Measurements from ENCODE around the gene SNX4. TPM values are rescaled to one million over a fixed set of nuclear protein-coding genes. Genes with fewer than 3 reads are reported as not detected.

The SNX4 gene
- total and polyA plus RNA-seq, 2 of the 4 experiments (the other 2 are of a cell fraction), result 10.7 to 25.6 TPM

DNA sequence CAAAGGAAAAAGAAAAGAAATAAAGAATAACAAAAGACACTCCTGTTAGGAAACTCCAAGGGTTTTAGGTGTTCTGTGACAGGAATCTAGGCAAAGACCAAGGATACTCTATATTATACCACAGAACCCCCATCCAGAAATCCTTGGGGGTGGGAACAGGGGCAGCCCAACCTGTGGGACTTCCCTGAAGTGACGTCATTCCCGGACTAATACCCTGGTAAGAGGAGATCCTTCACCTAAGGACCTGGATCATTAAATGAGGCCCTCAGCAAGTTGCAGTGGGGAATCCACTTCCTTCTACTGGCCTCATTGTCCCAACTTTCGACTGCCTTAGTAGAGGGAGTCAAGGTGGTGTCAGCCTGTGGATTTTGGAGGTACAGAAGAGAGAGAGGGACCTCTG is 103.8 kb downstream of the SNX4 start:
- Histone ChIP-seq H4K5ac (ENCODE audit: low read depth, low read length) (no peak overlapping the region), H2BK15ac (ENCODE audit: low read depth, low read length) (no peak overlapping the region), H2BK120ac (ENCODE audit: low read depth, low read length) (no peak overlapping the region), H2BK5ac (ENCODE audit: low read depth, low read length, poor library complexity, severe bottlenecking) (no peak overlapping the region), H3K4me2 (ENCODE audit: low read depth, low read length) (no peak overlapping the region), H3K9me3 (ENCODE audit: control insufficient read depth, insufficient read depth, low read length) (no peaks in the 10 kb centered on the region), H3K23ac (ENCODE audit: low read depth, low read length) (no peak overlapping the region), H4K8ac (ENCODE audit: low read depth in 2 of 2, low read length in 2 of 2) (no peak overlapping the region), H3K56ac (ENCODE audit: extremely low read depth, insufficient read depth, low read length) (no peak overlapping the region), H2AK5ac (ENCODE audit: low read depth, low read length) (no peak overlapping the region), H3K9ac (ENCODE audit: low read depth, low read length) (no peak overlapping the region), H3K14ac (replicated peaks; ENCODE audit: low read depth, low read length) (no peak overlapping the region), H3K27ac (ENCODE audit: insufficient read depth, low read length) (no peak overlapping the region), H3K4ac (ENCODE audit: low read depth, low read length) (no peak overlapping the region), H3K18ac (ENCODE audit: low read depth, low read length) (no peak overlapping the region), H4K20me1 (ENCODE audit: insufficient read depth, low read length) (no peaks in the 10 kb centered on the region), H2AK9ac (replicated peaks; ENCODE audit: low read depth, low read length, poor library complexity) (no peak overlapping the region), H3K4me3 (ENCODE audit: insufficient read depth, low read depth, low read length) (no peak overlapping the region), H3K27me3 (ENCODE audit: control insufficient read depth, insufficient read depth, low read length) (peaks cover 1% of the 10 kb centered on the region), H2AFZ (replicated peaks; ENCODE audit: low read length, poor library complexity) (no peak overlapping the region), H4K91ac (ENCODE audit: insufficient read depth, low read depth, low read length) (no peak overlapping the region), H2BK20ac (ENCODE audit: low read depth, low read length) (no peak overlapping the region), H3K4me1 (ENCODE audit: control insufficient read depth, insufficient read depth, low read length) (no peaks in the 10 kb centered on the region), H3K79me1 (ENCODE audit: low read depth in 1 of 2, low read length in 2 of 2) (no peaks in the 10 kb centered on the region), H3K36me3 (ENCODE audit: control insufficient read depth, insufficient read depth, low read length) (no peaks in the 10 kb centered on the region), H3K9me1 (ENCODE audit: insufficient read depth, low read length) (no peaks in the 10 kb centered on the region)
- POLR2A ChIA-PET (ENCODE audit: unreplicated experiment), result no interaction called here
- ATAC-seq (ENCODE audit: low read depth) (no peak), DNase-seq (no peak)
- intact Hi-C loops (cut with micrococcal nuclease) (no loop called here), dilution Hi-C loops (cut with HindIII; ENCODE audit: low sequenced_read_pairs, unreplicated experiment) (no loop called here), in situ Hi-C loops (cut with MboI; ENCODE audit: low sequenced_read_pairs) (no loop called here)
- no peak for TF ChIP-seq RCOR1 (IDR thresholded peaks at IDR 0.05; ENCODE audit: insufficient replicate concordance, low read length)
- no peak for TF ChIP-seq MAZ (IDR thresholded peaks at IDR 0.05; ENCODE audit: borderline replicate concordance, low read depth, low read length)
- no peak for TF ChIP-seq RFX5 (IDR thresholded peaks at IDR 0.05; ENCODE audit: low read depth, low read length)
- TF ChIP-seq, protein P1, sequence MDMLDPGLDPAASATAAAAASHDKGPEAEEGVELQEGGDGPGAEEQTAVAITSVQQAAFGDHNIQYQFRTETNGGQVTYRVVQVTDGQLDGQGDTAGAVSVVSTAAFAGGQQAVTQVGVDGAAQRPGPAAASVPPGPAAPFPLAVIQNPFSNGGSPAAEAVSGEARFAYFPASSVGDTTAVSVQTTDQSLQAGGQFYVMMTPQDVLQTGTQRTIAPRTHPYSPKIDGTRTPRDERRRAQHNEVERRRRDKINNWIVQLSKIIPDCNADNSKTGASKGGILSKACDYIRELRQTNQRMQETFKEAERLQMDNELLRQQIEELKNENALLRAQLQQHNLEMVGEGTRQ (IDR thresholded peaks at IDR 0.05; ENCODE audit: low read depth, low read length), result no peak
- no peak for TF ChIP-seq CHD1 (IDR thresholded peaks at IDR 0.05; ENCODE audit: low read depth, low read length)
- TF ChIP-seq FOS (IDR thresholded peaks at IDR 0.05; ENCODE audit: low read depth, low read length), result no peak
- no peak for TF ChIP-seq BHLHE40 (IDR thresholded peaks at IDR 0.05; ENCODE audit: low read depth, low read length)
- TF ChIP-seq CEBPB (IDR thresholded peaks at IDR 0.05; ENCODE audit: low read depth, low read length), result no peak
- no peak for TF ChIP-seq MAFK (IDR thresholded peaks at IDR 0.05; ENCODE audit: low read depth, low read length)
- TF ChIP-seq, protein P2, sequence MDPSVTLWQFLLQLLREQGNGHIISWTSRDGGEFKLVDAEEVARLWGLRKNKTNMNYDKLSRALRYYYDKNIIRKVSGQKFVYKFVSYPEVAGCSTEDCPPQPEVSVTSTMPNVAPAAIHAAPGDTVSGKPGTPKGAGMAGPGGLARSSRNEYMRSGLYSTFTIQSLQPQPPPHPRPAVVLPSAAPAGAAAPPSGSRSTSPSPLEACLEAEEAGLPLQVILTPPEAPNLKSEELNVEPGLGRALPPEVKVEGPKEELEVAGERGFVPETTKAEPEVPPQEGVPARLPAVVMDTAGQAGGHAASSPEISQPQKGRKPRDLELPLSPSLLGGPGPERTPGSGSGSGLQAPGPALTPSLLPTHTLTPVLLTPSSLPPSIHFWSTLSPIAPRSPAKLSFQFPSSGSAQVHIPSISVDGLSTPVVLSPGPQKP (IDR thresholded peaks at IDR 0.05; ENCODE audit: borderline replicate concordance, low read depth, low read length), result no peak
- TF ChIP-seq RAD21 (IDR thresholded peaks at IDR 0.05; ENCODE audit: low read length), result no peak
- TF ChIP-seq NFE2L2 (IDR thresholded peaks at IDR 0.05; ENCODE audit: low read depth, low read length), result no peak
- WGBS, 2 experiments (ENCODE audit: extremely low coverage in 2 of 2, insufficient read length in 1 of 2), result no CpG with 5 or more reads among the region's 3 CpGs
- CTCF ChIA-PET, result no interaction called here
- no TSS peak for BruUV-seq (replicated peaks)
